Right cardiac atrium (tissue), 5 donors: Measurements from ENCODE around the gene TLE2. TPM values are rescaled to one million over a fixed set of nuclear protein-coding genes. Genes with fewer than 3 reads are reported as not detected.
A peak's percentile ranks its signal among the peaks of the same experiment; 100 is the strongest.
"Not testable (repeated sequence)": the region's sequence is repeated elsewhere in the genome, so short reads cannot be mapped to it uniquely, and the experiment has no call there.

Experiments
- ATAC-seq, 2 donors: fragments of 200-7000 bp; cut with Tn5 transposase; one replicate each; pipeline versions ENCODE4 v1.8.0 to v1.9.1; 2020; ENCODE audit warnings: moderate library complexity in 2 of 2, mild to moderate bottlenecking in 1 of 2
- DNase-seq, 3 donors: peaks; one replicate each; pipeline ENCODE4 v3.0.0-alpha.2; 2020
- H3K27ac ChIP-seq: one replicate; pipeline ENCODE4 v1.5.1; 2013; ENCODE audit warnings: mild to moderate bottlenecking, low read length, control low read depth, moderate library complexity
- H3K27me3 ChIP-seq: one replicate; pipeline ENCODE4 v1.6.1; 2013; ENCODE audit not compliant: control insufficient read depth, insufficient read depth
- H3K4me1 ChIP-seq: one replicate; pipeline ENCODE4 v1.6.1; 2013; ENCODE audit warnings: low read length; ENCODE audit not compliant: control insufficient read depth, insufficient read depth
- H3K4me3 ChIP-seq: one replicate; pipeline ENCODE4 v1.5.1; 2013; ENCODE audit warnings: low read length, control low read depth
- H3K9me3 ChIP-seq: one replicate; pipeline ENCODE4 v1.6.1; 2013; ENCODE audit warnings: low read length; ENCODE audit not compliant: control insufficient read depth
- WGBS: extraction: QIAGEN DNeasy Blood & Tissue Kit; methylation state at CpG from one replicate; pipeline ENCODE4 v1.1.7; 2013; 5-methylcytosine and 5-hydroxymethylcytosine counted together
- intact Hi-C, 4 donors: fragments of 100-400 bp; cut with DNase I; formaldehyde crosslinking; loops; one replicate each; pipeline versions ENCODE4 v1.11.0 to v1.14.0; 2022 to 2023
- polyA plus RNA-seq: library from polyadenylated mRNA; stranded (reverse); fragments of 200-250 nt; gene quantifications from one replicate; pipeline ENCODE4 v1.2.3, GENCODE V29; 2013
- total RNA-seq, 4 donors: library from RNA; stranded (reverse); fragmentation: NEBNext Ultra II Directional; extraction: Animal tissue kit (Norgen Biotek cat#: 25700); gene quantifications; one replicate each; pipeline ENCODE4 v1.2.1, GENCODE V29; 2021
- donor health status: healthy with polysubstance abuse.
- donor health status: DM: no; HTN: yes; CAD: no.
- donor health status: DM: no; HTN: no; CAD: no.
- donor health status: DM: no; HTN: yes; CAD: no; lungs with severe emphysema.
- donor health status: DM: yes; HTN: yes; CAD: no.

Gene TLE2
- total and polyA plus RNA-seq, 5 donors: 68.6 to 102 (median 85.9) TPM

DNA sequence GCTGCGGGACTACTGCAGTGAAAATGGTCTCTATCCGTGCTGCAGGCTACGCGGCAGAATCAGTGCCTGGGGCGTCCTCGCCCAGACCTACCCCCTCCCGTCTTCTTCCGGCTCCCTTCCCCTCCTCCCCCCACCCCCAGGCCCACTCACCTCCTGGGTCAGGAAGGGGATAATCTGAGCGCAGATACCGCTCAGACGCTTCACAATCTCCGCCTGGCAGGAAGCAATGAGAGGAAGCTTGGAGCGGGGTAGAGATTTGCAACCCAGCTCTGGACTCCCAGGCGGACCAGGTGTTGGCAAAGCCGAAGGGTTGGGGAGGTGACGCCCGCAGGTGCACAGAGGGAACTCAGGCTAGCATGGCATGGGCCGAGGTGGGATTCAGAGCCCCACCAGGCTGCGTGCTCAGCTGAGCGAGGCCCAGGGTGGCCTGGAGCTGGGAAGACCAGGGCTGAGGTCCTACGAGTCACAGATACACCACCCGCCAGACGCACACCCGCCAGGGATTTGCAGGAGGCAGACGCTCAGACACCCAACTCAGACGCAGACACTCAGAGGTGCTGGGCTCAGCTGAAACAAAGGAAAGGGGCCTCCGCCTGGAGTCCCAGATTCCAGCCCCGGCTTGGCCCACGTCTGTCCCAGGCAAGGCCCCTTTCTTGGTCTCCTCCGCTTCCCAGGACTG, 4.1 kb downstream of the TLE2 start:
- Histone ChIP-seq H3K9me3 (no peaks in the 10 kb centered on the region), H3K27me3 (no peaks in the 10 kb centered on the region), H3K4me3 (no peak overlapping the region), H3K4me1 (no peaks in the 10 kb centered on the region), H3K27ac (no peak overlapping the region)
- DNase-seq: peak in 1 of 3 donors; percentile 67
- intact Hi-C loops: loop anchor here in 1 of 4 donors (5.0 kb wide), 1 partner anchor 43 kb away; no protein-coding TSS in a partner anchor
- ATAC-seq: peak; percentile 8 to 20
- 60% methylated on average over 30 of the region's 30 CpGs for WGBS

DNA sequence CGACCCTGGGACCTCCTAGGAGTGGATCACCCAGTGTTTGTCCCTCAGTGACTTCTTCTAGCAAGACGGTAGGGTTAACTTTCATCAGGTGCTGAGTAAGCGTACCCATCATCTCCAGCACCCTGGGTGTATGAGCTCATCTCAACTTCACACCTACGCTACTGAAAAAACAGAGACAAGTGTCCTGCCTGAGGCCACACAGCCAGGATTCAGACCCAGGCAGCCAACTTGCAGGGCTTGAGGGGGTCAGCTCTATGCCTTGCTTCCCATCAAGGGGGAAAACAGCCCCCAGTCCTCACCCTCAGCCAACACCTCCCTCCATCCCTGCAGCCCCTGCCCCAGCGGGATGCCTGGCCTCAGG, 4.6 kb downstream of the TLE2 start:
- H3K9me3 ChIP-seq: no peaks in the 10 kb centered on the region
- no peak overlapping the region for H3K27ac ChIP-seq
- no peaks in the 10 kb centered on the region for H3K27me3 ChIP-seq
- DNase-seq: no peak
- no peak for ATAC-seq
- no peak overlapping the region for H3K4me3 ChIP-seq
- H3K4me1 ChIP-seq: no peaks in the 10 kb centered on the region
- 72% methylated on average over 5 of the region's 5 CpGs for WGBS
- intact Hi-C loops: no loop called here

DNA sequence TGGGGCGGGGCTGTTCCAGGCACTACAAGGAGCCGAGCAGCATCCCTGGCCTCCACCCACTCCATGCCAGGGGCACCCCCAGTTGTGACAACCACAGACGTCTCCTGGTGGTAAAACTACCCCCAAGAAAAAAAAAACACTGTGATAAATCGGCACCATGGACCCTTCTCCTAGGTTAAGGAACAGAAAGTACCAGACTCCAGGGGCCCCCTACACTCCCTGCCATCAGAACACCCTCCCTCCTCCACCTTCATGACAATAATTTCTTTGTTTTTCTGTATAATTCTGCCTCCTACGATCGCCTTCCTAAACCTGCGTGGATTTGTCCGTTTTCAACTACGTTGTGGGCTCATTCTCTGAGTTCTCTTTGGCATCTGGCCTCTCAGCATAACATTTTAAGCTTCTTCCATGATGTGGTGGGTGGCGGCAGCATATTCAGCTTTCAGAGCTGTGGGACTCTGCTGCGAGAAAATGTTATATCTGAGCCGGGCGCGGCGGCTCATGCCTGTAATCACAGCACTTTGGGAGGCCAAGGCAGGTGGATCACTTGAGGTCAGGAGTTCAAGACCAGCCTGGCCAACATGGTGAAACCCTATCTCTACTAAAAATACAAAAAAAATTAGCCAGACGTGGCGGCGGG, 8.6 kb downstream of the TLE2 start:
- DNase-seq (no peak), ATAC-seq (no peak)
- 81% methylated on average over 18 of the region's 18 CpGs for WGBS
- Histone ChIP-seq H3K9me3 (no peaks in the 10 kb centered on the region), H3K27me3 (no peaks in the 10 kb centered on the region), H3K4me3 (no peak overlapping the region), H3K4me1 (no peaks in the 10 kb centered on the region), H3K27ac (no peak overlapping the region)
- intact Hi-C loops: no loop called here

DNA sequence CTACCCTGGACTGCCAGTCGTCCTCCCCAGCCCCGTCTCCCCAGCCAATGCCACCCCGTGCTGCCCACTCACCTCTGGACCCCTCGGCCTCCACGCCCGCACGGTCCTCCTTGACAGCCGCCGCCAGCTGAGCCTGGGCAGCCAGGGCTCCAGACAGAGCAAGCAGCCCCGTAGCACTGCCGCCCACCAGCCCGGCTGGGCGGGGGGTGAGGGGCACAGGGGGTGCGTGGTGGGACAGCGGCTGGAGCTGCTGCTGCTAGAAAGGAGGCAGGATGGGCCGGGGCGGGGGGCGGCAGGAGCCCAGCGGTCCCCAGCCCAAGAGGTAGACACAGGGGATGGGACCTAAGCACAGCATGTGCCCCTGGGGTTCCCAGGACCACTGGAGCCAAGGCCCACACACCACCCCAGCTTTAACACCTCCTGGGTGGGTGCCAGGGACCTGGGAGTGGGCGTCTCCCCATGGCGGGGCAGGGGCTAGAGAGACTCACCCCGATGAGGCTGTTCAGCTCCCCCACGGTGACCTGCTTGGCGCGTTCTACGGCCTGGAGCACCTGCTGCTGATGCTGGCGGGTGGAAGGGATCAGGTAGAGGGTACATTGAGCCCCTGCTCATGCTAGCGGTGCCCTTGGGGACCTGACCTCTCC, 9.7 kb downstream of the TLE2 start:
- WGBS: 92% methylated on average over 28 of the region's 28 CpGs
- no peak overlapping the region for H3K27ac ChIP-seq
- H3K9me3 ChIP-seq: no peaks in the 10 kb centered on the region
- no peaks in the 10 kb centered on the region for H3K4me1 ChIP-seq
- intact Hi-C loops: no loop called here
- no peaks in the 10 kb centered on the region for H3K27me3 ChIP-seq
- DNase-seq: no peak
- no peak overlapping the region for H3K4me3 ChIP-seq
- ATAC-seq: peak; percentile 8 to 28

DNA sequence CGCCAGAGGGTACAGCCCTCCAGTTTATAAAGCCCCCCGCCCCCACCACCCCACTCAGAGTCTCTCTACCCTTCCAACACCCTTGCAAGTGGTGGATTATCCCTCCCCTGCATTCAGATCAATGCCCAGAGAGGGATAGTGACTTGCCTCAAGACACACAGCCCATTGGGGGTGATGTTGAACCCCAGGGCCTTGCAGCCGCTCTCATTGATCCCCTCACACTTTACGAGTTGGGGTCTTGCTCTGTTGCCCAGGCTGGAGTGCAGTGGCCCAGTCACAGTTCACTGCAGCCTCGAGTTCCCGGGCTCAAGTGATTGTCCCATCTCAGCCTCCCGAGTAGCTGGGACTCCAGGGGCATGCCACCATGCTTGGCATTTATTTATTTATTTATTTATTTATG, 11.2 kb downstream of the TLE2 start:
- ATAC-seq (no peak), DNase-seq (no peak)
- no peaks in the 10 kb centered on the region for H3K4me1 ChIP-seq
- H3K27me3 ChIP-seq: no peaks in the 10 kb centered on the region
- 94% methylated on average over 7 of the region's 7 CpGs for WGBS
- H3K4me3 ChIP-seq: no peak overlapping the region
- no peak overlapping the region for H3K27ac ChIP-seq
- no peaks in the 10 kb centered on the region for H3K9me3 ChIP-seq
- intact Hi-C loops: no loop called here

DNA sequence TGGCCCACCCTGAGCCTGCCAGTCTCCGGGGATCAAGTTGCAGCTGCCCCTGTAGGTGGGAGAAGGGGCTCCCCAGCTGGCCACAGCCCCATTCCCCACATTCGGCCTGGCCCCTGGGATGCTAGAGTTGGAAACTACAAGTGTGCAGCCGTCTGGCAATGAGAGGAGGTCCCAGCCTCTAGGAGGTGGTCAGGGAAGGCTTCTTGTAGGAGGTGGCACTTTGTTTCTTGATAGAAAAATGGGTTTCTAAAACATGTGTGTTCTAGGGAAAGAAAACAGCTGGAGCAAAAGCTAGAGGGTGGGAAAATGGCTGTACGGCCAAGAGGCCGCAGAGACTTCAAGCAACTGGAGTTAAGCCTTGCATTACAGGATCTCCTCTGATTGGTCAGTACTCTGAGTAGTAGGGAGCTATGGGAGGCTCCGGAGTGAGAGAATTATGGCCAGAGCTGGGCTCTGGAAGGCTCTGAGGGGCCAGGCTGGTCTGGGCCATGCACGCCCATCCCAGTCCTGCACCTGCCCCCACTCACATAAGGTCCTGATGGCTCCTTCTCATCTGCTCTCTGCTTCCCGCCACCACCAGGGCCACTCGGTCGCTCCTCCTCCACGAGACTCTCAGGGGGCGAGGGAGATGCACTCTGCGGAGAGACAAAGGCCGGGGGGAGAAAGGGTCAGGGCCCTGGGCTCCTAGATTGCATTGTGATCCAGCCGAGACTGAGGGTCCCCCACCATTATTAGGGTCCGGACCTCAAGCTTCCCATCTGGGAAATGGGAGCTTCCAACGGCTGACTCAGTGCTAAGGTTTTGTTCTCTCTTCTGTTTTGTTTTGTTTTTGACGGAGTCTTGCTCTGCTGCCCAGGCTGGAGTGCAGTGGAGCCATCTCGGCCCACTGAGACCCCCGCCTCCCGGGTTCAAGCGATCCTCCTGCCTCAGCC, 13.7 kb downstream of the TLE2 start:
- H3K27ac ChIP-seq: no peak overlapping the region
- WGBS: 92% methylated on average over 22 of the region's 22 CpGs
- no peak for DNase-seq

DNA sequence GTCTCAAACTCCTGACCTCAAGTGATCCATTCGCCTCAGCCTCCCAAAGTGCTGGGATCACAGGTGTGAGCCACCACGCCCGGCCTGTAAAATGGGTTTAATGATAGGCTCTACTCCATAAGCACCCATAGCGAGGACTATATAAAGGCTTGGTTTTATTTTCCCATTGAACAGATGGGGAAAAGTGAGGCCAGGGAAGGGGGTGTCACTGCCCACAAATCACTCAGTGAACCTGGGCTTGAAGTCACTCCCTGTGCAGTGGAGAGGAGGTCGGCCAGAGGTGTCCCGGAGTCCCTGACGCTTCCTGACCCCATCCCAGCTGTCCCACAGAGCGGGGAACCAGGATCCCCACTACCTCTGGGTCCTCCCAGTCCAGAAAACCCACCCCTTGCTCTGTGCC, 14.9 kb downstream of the TLE2 start:
- DNase-seq: no peak
- no peaks in the 10 kb centered on the region for H3K9me3 ChIP-seq
- no peak overlapping the region for H3K4me3 ChIP-seq
- no peaks in the 10 kb centered on the region for H3K4me1 ChIP-seq
- WGBS: 97% methylated on average over 8 of the region's 8 CpGs
- no peak for ATAC-seq
- no peaks in the 10 kb centered on the region for H3K27me3 ChIP-seq
- intact Hi-C loops: no loop called here
- no peak overlapping the region for H3K27ac ChIP-seq

More for the DNA sequence above, 13.7 kb downstream of the TLE2 start:
- Histone ChIP-seq H3K4me3 (no peak overlapping the region), H3K4me1 (no peaks in the 10 kb centered on the region), H3K27me3 (no peaks in the 10 kb centered on the region), H3K9me3 (no peaks in the 10 kb centered on the region)
- intact Hi-C loops: no loop called here
- ATAC-seq: no peak

DNA sequence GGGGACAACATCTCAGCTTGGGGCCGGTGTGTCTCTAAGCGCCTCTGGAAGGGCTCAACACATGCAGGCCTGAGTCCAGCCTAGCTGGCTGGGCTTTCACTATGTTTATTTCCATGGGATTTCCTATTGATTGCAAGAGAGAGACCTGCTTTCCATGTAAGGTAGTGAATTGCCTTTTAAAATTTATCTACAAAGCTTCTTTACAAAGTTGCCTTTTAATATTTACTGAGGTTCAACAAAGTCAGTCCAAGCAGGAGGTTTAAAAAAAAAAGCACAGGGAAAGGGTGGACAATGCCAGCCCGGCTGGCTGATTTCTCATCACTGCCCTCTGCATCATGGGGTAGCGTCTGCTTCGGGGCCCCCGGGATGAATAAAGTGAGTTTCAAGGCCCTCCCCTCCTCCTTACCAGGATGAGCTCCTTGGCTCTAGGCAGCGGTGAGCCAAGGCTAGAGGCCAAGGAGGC, 15.8 kb downstream of the TLE2 start:
- intact Hi-C loops: no loop called here
- DNase-seq (no peak), ATAC-seq (peak in 1 of 2 donors; percentile 14)
- Histone ChIP-seq H3K9me3 (no peaks in the 10 kb centered on the region), H3K4me3 (no peak overlapping the region), H3K27ac (no peak overlapping the region), H3K4me1 (no peaks in the 10 kb centered on the region), H3K27me3 (no peaks in the 10 kb centered on the region)
- 72% methylated on average over 7 of the region's 7 CpGs for WGBS

DNA sequence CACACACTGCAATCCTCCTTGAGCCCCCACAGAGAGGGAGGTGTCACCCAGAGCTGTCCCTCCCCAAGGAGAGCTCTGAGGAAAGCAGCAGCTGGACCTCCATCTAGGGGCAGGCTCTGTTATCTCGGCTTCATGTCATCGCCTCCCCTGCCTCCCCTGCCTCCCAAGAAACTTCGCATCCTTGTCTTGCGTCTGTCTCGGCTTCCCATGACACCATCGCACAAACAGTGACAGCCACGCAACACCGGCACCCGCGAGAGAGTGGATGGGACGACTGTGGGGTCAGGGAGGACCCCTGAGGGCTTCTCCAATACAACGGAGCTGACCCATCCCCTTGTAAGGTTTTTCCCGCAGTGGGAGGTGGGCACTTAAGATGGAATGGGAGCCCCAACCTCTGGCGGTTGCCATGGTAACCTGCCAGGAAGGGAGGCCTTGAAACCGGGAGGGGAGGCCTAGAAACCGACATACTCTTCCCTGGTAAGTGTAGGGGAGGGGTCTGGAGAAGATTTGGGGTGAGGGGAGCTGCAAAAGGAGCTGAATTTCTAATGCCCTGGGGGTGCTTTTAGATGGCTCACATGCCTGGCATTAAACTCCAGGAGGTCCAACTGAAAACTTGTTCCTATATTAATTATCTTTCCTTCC, 16.3 kb downstream of the TLE2 start:
- H3K27me3 ChIP-seq: no peaks in the 10 kb centered on the region
- H3K4me3 ChIP-seq: no peak overlapping the region
- no peaks in the 10 kb centered on the region for H3K4me1 ChIP-seq
- no peak overlapping the region for H3K27ac ChIP-seq
- intact Hi-C loops: no loop called here
- H3K9me3 ChIP-seq: no peaks in the 10 kb centered on the region
- DNase-seq (no peak), ATAC-seq (peak; percentile 52 to 55)
- 50% methylated on average over 16 of the region's 16 CpGs for WGBS

DNA sequence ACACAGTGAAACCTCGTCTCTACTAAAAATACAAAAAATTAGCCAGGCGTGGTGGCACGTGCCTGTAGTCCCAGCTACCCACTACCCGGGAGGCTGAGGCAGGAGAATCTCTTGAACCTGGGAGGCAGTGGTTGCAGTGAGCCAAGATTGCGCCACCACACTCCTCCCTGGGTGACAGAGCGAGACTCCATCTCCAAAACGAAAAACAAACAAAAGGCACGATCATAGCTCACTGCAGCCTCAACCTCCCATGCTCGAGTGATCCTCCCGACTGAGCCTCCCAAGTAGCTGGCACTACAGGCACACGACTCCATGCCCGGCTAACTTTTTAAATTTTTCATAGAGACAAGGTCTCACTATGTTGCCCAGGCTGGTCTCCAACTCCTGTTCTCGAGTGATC, 17.0 kb downstream of the TLE2 start:
- H3K4me3 ChIP-seq, intact Hi-C loops, ATAC-seq, DNase-seq, H3K27me3 ChIP-seq, H3K27ac ChIP-seq, H3K9me3 ChIP-seq, H3K4me1 ChIP-seq: not testable (repeated sequence)
- 82% methylated on average over 13 of the region's 13 CpGs for WGBS
